WTC11 (cell line): ENCODE measurements around the gene RFPL3.

ENCODE experiments used
- ATF1 ChIP-seq: sonication (generic); formaldehyde crosslinking; IDR thresholded peaks from 2 replicates; pipeline ENCODE4 v1.8.1; 2023; ENCODE audit warnings: mild to moderate bottlenecking, moderate library complexity, missing genetic modification reagents
- TF ChIP-seq, protein P1 (sequence below): sonication (generic); formaldehyde crosslinking; IDR thresholded peaks from 2 replicates; pipeline ENCODE4 v1.8.1; 2022; ENCODE audit warnings: mild to moderate bottlenecking, moderate library complexity, missing genetic modification reagents
- TF ChIP-seq, protein P2 (sequence below): fragments of 200-600 bp; IDR thresholded peaks from 2 replicates; pipeline ENCODE4 v1.8.0; 2022; ENCODE audit warnings: antibody characterized with exemption

DNA sequence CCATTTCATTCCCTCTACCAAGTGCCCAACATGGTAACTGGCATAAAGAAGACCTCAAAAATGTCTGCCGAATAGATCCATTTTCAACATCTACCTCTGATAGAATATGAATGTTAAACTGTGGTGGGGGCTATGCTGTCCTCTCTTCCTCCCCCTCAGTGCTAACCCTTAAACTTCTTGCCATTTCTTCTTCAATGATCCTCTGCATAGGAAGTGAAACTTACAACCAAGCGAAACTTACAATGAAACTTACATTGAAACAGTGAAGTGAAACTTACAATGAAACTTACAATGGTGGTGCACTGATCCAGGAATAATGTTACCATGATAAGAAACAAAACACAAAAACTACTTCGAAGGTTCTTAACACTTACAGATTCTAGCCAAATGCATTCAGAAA, 49.6 kb downstream of the RFPL3 start:
- TF ChIP-seq, protein P1, sequence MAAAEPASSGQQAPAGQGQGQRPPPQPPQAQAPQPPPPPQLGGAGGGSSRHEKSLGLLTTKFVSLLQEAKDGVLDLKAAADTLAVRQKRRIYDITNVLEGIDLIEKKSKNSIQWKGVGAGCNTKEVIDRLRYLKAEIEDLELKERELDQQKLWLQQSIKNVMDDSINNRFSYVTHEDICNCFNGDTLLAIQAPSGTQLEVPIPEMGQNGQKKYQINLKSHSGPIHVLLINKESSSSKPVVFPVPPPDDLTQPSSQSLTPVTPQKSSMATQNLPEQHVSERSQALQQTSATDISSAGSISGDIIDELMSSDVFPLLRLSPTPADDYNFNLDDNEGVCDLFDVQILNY (CRISPR knock-in tag), result no peak
- TF ChIP-seq, protein P2, sequence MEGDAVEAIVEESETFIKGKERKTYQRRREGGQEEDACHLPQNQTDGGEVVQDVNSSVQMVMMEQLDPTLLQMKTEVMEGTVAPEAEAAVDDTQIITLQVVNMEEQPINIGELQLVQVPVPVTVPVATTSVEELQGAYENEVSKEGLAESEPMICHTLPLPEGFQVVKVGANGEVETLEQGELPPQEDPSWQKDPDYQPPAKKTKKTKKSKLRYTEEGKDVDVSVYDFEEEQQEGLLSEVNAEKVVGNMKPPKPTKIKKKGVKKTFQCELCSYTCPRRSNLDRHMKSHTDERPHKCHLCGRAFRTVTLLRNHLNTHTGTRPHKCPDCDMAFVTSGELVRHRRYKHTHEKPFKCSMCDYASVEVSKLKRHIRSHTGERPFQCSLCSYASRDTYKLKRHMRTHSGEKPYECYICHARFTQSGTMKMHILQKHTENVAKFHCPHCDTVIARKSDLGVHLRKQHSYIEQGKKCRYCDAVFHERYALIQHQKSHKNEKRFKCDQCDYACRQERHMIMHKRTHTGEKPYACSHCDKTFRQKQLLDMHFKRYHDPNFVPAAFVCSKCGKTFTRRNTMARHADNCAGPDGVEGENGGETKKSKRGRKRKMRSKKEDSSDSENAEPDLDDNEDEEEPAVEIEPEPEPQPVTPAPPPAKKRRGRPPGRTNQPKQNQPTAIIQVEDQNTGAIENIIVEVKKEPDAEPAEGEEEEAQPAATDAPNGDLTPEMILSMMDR, result no peak
- no peak for TF ChIP-seq ATF1 (CRISPR knock-in tag)
